D341Med (cell line): ENCODE measurements around the gene ZFAND3.
"Not testable (repeated sequence)": the region's sequence is repeated elsewhere in the genome, so short reads cannot be mapped to it uniquely, and the experiment has no call there.

ENCODE experiments used
- DNase-seq: peaks from one replicate; pipeline ENCODE4 v3.0.0; 2012; ENCODE audit warnings: low spot score

Gene ZFAND3

DNA sequence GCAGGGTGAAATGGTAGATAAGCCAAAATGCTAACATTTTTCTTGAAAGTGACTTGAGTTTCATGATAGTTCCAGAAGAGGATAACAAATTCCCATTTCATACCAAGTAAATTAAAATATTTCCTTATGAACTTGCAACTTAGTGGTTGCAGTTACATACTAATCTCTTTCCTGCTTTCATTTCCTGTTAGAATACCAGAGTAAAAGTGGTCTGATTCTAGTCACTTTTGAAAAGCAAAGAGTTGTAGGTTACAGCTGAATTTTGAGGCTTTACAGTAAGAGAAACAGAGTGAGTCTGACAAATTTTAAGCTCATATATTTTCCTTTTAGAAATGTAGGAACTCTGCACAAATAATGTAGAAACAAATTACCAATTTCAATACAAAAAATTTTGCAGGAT lies 117.4 kb downstream of the ZFAND3 start:
- DNase-seq: no peak

DNA sequence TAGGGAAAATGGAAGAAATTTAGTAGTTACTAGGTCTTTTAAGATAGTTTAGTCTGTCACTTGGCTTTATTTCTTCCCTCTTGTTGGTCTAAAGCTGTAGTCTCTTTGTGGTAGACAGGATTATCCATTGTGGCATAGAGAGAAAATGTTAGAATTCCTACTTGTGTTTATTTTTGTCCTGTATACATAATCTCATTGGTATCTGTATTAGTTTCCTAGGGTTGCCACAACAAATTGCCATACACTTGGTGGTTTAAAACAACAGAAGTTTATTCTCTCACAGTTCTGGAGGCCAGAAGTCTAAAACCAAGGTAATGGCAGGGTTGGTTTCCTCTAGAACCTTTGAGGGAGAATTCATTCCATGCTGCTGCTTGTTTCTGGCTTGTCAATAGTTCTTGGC lies 119.4 kb downstream of the ZFAND3 start:
- DNase-seq: no peak

DNA sequence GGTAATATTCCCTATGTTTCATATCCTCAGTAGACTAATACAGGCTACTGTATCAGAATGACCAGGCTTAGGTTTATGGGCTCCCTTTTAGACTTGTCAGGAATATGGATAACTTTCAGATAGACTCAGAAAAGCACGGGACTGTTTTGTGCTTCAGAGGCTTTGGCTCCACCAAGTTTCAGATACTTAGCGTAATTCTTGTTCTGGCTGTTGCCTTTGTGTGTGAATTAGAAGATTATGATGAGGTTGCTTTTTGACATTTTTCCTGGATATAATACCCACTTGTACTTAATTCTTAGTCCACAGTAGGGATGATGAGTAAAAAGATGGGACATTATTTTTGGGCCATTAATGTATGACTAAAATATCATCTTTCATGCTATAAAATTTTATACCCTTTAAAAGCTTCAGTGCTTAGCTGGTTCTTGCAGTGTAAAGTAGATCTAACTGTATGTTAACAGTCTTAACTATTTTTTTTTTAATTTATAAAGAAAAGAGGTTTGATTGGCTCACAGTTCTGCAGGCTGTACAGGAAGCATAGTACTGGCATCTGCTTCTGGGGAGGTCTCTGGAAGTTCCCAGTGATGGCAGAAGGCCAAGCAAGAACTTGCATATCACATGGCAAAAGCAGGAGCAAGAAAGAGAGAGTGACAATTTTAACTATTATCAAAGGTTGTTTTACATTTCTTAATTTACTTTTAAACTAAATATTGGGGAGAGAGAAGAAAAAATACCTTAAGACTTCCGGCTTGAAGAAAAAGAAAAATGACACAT lies 120.7 kb downstream of the ZFAND3 start:
- no peak for DNase-seq

DNA sequence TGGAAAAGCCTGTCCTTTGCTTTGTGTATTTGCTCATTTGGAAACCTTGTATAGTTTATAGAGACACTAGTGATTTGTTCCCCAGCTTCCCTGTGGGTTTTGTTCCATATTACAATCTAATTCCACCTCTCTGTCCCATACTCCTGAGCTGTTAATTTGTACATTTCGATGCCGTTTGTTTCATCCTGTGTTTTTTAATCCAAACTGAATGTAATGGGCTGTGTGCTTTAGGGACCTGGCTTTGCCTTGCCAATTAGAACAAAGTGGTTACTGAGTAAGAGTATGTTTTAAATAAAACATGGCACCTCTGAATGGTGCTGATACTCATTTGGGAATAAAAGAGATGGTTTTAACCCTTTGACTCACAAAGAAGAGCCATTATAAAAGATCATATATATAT lies 122.3 kb downstream of the ZFAND3 start:
- no peak for DNase-seq

DNA sequence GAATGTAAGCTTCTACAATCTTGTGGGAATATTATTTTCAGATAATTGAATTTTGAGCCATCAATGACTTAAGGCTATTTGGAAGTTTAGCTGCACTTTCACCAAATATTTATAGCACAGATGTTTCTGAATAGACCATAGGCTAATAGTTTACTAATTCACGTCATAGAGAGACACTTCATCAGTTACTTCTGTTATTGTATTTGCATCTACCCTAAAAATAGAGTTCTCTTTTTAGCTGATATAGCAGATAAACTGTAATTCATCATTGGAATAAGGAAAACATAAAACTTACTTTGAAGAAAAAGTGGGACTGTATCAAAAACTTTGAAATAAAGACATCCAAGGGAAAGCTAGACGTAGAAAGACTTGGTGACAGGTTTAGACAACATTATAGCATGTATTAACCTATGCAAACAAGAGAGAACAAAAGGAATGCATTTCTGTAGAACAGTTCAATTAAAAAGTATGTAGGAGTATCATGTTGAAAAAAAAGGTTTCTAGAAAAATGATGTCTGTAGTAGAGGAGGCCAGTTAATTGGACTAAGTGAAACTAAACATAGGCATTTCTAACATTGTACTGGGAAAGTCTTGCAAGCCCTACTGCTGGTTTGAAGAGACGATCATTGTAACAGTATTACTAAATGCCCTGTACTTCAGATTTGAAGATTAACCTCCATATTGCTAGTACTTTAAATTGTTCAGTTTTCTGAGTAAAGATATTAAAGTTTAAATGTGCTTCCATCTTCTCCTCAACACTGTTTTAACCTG lies 123.3 kb downstream of the ZFAND3 start:
- DNase-seq: no peak

DNA sequence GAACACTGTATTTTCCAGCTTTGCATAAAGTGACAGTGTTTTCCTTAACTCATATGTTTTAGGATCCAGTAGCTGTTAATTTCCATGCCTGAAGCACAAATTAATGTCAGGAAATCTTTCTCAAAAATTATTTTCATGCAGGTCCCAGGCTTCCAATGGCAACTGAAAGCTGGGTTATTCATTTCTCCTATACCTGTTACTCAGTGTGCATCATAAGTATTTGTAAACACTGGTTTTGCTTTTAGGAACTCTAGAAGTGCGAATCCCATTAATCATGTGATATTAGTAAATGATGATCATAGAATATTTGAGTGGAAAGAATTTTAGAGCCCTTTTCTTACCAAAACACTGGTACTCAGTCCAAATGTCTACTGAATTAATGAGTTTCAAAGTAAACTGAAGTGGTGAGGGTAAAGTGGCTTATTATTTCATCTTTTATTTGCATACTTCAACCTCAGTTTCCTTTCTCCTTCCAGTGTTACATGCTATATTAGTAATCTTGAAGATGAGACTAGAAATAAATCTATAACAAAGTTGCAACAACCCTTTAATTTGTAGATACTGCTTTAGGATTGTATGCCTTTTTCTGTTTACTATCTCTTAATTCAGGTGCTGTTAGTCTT lies 124.0 kb downstream of the ZFAND3 start:
- DNase-seq: no peak

DNA sequence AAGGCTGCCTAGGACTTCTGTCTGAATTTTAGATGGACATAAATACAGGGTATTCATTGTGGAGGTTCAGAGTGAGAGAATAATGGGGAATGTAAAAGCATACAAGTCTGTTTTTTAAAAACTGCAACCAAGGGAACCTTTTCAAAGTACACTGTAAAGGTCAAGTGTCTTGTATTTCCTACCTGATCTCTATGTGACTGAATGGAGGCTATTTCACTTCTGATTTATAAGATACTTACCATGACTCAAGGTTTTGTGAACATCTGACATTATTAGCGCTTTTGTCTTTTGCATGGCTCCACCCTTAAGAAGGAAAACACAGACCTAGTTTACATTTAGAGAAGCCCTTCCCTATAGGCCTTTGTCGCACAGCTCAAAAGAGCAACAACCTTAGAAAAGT lies 126.5 kb downstream of the ZFAND3 start:
- no peak for DNase-seq

DNA sequence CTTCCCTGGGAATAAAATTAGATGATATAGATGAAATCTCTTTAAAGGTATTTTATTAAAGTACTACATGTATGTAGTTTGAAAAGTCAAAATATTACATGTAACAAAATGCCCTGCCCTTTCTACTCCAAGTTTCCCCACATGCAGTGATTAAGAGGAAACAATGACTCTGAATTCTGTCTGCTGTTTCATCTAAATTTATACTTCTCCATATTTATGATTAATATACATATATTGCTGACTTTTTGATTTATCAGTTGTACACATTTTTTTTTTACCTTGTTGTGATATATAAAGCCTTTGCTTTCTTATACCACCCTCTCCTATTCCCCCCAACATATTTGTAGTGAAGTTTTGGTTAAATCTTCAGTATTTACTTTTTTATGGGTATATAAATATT lies 127.9 kb downstream of the ZFAND3 start:
- DNase-seq: no peak

DNA sequence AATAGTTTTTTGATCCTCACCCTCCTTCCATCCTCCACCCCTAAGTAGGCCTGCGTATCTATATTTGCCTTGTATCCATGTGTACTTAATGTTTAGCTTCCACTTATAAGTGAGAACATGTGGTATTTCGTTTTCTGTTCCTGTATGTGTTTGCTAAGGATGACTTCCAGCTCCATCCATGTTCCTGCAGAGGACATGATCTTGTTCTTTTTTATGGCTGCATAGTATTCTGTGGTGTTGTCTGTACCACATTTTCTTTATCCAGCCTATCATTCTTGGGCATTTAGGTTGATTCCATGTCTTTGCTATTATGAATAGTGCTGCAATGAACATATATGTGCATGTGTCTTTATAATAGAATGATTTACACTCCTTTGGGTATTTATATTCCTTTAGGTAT lies 129.1 kb downstream of the ZFAND3 start:
- not testable (repeated sequence) for DNase-seq

DNA sequence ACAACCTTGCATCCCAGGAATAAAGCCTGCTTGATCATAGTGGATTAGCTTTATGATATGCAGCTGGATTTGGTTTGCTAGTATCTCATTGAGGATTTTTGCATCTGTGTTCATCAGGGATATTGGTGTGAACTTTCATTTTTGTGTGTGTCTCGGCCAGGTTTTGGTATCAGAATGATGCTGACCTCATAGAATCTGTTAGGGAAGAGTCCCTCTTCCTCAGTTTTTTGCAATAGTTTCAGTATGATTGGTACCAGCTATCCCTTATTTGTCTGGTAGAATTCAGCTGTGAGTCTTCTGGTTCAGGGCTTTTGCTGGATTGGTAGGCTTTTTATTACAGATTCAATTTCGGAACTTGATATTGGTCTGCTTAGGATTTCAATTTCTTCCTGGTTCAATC lies 132.5 kb downstream of the ZFAND3 start:
- no peak for DNase-seq

DNA sequence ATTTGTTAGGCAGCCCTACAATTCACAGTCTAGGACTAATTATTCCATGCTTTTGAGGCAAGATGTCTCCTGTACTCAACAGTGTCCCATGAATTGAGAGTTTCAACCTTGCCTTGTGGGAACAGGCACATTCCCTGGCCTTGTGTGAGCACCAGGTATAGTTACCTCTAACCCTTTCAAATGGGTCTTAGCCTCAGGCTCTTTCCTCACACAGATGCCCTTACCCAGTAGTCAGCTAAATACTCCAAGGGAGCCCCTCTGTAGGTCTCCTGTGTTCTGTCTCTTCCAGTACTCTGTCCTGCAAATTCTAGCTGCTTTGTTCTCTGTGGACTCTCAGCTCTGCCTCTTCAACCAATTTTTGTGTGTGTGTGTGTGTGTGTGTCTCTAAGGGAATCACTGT lies 135.3 kb downstream of the ZFAND3 start:
- no peak for DNase-seq

DNA sequence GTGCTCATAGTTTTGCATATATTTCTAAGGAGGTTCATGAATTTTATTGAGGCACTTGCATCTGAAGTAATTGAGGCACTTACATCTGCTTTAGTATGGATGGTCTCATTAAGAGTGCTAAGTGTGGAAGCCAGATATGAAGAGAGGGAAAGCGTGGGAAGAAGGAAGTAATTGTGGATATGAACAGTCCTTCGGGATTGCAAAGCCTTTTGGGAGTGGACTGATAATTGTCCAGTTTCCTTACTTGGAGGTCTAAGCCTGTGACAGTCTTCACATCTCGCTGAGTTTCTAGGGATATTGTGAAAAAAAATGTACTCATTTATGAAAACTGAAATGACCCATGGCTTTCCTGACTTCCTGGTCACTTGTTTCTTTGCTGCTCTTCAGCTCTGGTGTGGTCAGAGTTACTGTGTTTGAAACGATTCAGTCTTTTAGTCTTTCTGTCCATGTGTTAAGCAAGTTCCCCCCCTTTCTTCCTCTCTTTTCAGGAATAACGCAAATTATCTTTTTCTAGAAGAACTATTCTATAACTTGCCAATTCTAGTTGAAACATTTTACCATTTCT lies 137.3 kb downstream of the ZFAND3 start:
- no peak for DNase-seq

DNA sequence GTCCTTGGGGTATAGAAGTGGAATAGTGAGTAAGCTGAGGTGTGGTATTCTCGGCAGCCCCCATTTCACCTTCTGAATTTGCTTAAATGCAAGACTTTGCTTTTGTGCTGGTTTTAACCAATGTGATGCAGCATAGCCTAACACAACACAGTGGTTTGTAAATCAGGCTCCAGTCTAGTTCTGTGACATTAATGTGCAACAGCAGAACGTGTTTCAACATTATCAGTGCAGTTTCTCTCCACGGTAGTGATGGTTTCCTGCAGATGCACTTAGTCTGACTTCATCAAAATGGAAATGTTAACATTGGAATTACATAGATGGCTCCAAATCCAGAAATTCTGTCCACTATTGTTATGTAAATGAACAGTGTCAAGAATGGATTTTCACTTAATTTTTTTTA lies 139.5 kb downstream of the ZFAND3 start:
- DNase-seq: no peak

DNA sequence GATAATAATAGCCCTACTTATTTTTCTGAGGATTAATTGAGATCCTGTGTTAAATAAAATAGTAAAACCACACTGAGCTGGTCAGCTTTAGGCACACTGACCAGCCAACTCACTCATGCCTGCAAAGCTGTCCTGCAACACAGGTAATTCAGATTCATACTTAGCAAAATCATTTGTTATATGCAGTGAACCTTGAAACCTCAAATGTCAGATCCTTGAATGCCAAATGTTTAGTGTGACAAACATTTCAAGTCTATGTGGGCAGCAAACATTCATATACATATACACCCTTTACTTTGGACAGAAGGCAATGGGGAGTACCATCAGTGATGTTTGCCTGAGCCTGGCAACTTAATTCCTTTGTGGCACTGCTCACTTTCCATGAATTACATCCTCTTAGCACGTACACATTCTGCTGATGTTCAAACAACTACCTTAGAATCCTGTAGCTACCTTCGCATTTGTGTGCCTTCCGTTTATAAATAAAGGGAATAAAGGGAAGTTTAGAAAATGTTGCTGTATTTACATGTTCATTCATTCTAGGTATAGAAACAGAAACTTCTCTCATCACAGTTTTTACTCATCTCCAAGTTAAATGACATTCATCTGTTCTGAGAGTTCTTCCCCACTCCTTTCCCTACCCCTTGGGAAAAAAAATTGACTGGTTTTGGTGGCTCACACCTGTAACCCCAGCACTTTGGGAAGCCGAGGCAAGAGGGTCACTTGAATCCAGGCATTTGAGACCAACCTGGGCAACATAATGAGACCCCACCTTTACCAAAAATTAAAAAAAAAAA lies 140.8 kb downstream of the ZFAND3 start:
- DNase-seq: no peak

DNA sequence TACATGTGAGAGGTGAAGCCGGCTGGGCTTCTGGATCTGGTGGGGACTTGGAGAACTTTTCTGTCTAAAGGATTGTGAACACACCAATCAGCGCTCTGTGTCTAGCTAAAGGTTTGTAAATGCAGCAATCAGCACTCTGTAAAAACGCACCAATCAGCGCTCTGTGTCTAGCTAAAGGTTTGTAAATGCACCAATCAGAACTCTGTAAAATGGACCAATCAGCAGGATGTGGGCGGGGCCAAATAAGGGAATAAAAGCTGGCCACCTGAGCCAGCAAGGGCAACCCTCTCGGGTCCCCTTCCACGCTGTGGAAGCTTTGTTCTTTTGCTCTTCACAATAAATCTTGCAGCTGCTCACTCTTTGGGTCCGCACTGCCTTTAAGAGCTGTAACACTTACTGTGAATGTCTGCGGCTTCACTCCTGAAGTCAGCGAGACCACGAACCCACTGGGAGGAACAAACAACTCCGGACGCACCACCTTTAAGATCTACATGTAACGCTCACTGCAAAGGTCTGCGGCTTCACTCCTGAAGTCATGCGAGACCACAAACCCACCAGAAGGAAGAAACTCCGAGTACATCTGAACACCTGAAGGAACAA lies 143.1 kb downstream of the ZFAND3 start:
- DNase-seq: not testable (repeated sequence)

DNA sequence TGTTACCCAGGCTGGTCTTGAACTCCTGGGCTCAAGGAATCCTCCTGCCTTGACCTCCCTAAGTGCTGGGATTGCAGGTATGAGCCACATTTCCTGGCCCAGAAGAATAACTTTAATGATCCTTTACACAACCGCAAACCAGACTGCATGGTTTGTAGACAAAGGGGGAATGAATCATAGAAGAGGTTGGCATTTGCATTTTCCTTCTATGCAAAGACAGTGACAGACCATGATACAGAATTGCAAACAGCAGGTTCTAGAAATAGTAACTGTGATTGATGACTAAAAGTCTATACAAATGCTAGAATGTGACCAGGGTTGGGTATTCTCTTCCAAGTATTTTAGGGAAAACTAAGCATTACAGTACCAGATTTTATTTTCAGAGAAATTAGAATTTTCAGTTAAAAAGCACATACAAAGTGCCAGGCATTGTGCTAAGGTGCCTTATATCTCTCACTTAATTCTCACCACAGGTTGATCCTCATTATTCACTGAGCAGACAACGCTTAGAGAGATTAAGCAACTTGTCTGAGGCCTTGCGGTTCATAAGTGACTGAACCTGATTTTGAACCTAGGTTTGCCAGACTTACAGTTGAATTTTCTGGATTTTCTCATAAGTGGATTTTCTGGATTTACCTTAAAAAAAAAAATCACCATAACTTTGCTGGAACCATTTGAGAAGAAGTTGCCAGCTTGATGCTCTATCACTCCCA lies 146.6 kb downstream of the ZFAND3 start:
- DNase-seq: no peak

DNA sequence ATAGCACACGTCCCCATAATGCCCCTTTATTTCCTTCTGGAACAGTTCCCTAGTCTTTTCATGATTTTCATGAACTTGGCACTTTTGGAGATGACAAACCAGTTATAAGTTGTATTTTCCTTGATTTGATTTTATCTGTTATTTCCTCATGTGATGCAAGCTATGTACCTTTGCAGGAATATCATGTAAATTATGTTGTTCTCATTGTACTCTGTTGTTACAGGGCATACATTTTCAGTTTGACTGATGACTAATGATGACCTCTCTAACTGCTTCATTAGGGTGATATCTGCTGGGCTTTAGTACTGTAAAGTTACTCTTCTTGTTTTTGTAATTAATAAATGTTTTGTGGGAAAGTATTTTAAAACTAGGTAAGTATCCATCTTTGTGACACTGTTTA lies 147.3 kb downstream of the ZFAND3 start:
- no peak for DNase-seq

DNA sequence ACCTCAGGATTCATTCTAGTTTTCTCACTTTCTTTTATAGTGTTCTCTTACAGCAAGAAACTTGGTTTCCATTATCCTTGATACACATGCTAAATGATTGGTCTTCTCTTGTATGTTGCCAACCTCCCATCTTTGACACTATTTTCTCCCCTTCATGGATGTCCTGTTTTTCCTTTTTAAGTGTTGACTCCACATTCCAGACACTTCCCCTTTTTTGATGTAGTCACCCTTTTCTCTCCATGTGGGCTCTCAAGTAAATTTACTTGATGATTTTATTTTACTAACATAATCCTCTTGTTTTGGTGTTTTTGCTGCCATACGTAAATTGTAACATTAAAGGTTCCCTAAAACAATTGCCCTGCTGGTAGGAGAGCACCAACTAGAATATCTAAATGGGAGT lies 148.1 kb downstream of the ZFAND3 start:
- DNase-seq: no peak

DNA sequence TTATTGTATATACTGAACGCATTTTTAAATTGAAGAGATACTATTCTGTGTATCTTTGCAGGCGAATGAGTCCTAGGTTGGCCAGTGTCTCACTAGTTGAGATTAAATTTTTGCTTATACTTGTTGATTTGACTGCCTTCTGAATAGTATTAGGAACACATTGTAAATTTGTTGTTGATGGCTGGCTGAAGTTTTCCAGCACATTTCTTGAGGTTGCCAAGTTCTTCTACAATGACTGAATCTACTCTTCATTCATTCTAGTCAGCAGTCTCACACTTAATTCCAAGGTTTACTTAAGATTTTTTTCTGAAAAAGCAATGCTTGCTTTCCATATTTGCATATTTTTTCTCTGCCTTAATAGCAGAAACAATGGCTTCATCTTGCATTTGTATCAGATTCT lies 151.7 kb downstream of the ZFAND3 start:
- DNase-seq: no peak

DNA sequence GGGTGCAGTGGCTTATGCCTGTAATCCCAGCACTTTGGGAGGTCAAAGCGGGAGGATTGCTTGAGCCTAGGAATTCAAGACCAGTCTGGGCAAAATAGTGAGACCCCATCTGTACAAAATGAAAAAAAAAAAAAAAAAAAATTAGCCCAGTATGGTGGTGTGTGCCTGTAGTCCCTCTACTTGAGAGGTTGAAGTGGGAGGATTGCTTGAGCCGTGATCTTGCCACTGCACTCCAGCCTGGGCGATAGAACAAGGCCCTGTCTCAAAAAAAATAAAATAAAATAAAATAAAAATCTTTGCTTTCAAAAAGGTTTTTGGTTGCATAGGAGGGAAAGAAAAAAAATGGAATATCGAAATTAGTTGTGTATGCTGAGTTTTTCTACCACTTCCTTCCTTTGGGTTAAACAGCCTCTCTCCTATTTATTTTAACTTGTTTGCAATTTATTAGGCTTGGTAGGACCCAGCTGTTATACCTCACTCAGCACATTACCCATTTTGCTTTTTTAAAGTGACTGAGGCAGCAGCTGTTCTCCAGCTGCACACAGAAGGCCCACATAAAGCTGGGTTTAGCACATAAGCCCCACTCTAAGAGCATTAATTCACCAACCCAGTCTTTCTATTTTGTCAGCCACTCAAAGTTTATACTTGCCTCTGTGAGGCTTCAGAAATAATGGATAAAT lies 152.3 kb downstream of the ZFAND3 start:
- peak; percentile 45 for DNase-seq
